ENCODE measurements around the gene GALK1.

GALK1 gene

DNA sequence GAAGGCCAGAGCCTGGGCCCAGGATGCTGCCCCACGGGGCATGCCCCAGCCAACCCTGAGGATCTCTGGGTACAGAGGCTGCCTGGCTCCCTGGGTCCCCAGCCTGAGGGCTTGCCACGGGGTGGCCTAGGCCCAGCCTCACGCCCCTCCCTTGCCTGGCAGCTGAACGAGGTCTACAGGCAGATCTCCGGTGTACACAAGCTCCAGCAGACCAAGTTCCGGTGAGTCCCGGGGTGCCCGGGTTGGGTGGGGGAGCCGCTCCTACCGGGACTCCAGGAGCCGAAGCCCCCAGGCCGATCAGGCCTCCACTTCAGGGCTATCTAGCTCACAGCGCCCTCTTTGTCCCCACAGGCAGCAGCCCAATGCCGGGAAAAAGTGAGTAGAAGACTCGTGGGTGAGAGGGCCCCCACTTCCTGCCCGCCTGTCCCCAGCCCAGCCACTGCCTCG, 24.3 kb downstream of the GALK1 start:
- Histone ChIP-seq H2AFZ (ENCODE audit: low read length) (no peak overlapping the region), H3K9me3 (replicated peaks in 1 of 2; ENCODE audit: control insufficient read depth in 2 of 2, insufficient read depth in 1 of 2, low read depth in 1 of 2, low read length in 2 of 2) (no peaks in the 10 kb centered on the region), H4K8ac (ENCODE audit: low read depth, low read length) (no peak overlapping the region), H3K9ac (ENCODE audit: low read depth, low read length, poor library complexity) (peak overlapping the region; percentile 21), H2BK120ac (ENCODE audit: low read depth, low read length) (no peak overlapping the region), H3K79me1 (ENCODE audit: low read depth, low read length) (peaks cover 4% of the 10 kb centered on the region), H3K4me1 (ENCODE audit: control insufficient read depth in 2 of 2, insufficient read depth in 1 of 2, low read depth in 1 of 2, low read length in 2 of 2) (peaks cover 0 to 5% of the 10 kb centered on the region in 2 donors), H3K27me3 (ENCODE audit: control insufficient read depth in 3 of 3, insufficient read depth in 3 of 3, low read depth in 1 of 3, low read length in 3 of 3) (peaks cover 0 to 11% (median 0%) of the 10 kb centered on the region in 3 experiments), H3K4me3 (ENCODE audit: low read length in 2 of 2) (no peak overlapping the region), H2BK12ac (ENCODE audit: low read length) (peak overlapping the region; percentile 73), H3K27ac (replicated peaks; ENCODE audit: low read length) (no peak overlapping the region), H4K91ac (ENCODE audit: low read depth, low read length, poor library complexity) (no peak overlapping the region), H3K4me2 (ENCODE audit: insufficient read depth, low read length, poor library complexity, severe bottlenecking) (no peak overlapping the region), H3K4ac (ENCODE audit: low read length) (no peak overlapping the region), H3K23ac (ENCODE audit: low read depth, low read length, poor library complexity) (no peak overlapping the region), H3K18ac (ENCODE audit: low read length) (peak overlapping the region; percentile 28), H2BK15ac (ENCODE audit: low read length) (no peak overlapping the region), H3K14ac (ENCODE audit: low read length) (peak overlapping the region; percentile 38), H2BK5ac (ENCODE audit: low read length) (no peak overlapping the region), H2AK5ac (ENCODE audit: low read depth, low read length) (peak overlapping the region; percentile 65), H3K36me3 (replicated peaks in 1 of 2; ENCODE audit: control insufficient read depth in 2 of 2, insufficient read depth in 2 of 2, low read length in 2 of 2) (no peaks in the 10 kb centered on the region)
- no peak for DNase-seq (ENCODE audit: low spot score)
- WGBS, 2 donors (ENCODE audit: extremely low coverage in 2 of 2, insufficient read length in 2 of 2, insufficient replicate concordance in 1 of 2): no CpG with 5 or more reads among the region's 17 CpGs

DNA sequence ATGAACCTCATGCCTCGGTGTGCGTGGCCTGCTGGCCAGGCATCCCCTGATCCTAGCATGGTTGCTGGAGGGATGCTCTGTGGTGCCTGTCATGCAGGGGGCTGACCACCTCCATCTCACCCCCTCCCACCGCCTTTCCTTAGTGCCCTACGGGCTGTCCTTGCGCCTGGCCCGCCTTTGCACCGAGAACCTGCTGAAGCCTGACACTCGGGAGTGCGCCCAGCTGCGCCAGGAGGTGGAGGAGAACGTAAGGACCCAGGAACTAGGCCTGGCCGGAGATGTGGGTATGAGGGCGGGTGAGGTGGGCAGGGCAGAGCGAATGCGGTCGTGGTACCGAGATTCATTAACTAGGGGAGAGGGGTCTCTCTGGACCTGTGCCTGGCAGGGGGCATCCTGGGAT, 24.8 kb downstream of the GALK1 start:
- H2BK15ac ChIP-seq (ENCODE audit: low read length): peak overlapping the region; percentile 92
- H3K4me1 ChIP-seq (ENCODE audit: control insufficient read depth in 2 of 2, insufficient read depth in 1 of 2, low read depth in 1 of 2, low read length in 2 of 2): peaks cover 0 to 5% of the 10 kb centered on the region in 2 donors
- H2BK120ac ChIP-seq (ENCODE audit: low read depth, low read length): no peak overlapping the region
- H3K27me3 ChIP-seq (ENCODE audit: control insufficient read depth in 3 of 3, insufficient read depth in 3 of 3, low read depth in 1 of 3, low read length in 3 of 3): peaks cover 0 to 11% (median 0%) of the 10 kb centered on the region in 3 experiments
- no peak overlapping the region for H2AFZ ChIP-seq (ENCODE audit: low read length)
- no peak overlapping the region for H4K91ac ChIP-seq (ENCODE audit: low read depth, low read length, poor library complexity)
- H3K4me3 ChIP-seq (ENCODE audit: low read length in 2 of 2): no peak overlapping the region
- no peak overlapping the region for H3K4me2 ChIP-seq (ENCODE audit: insufficient read depth, low read length, poor library complexity, severe bottlenecking)
- H4K8ac ChIP-seq (ENCODE audit: low read depth, low read length): no peak overlapping the region
- peak overlapping the region; percentile 94 for H2BK5ac ChIP-seq (ENCODE audit: low read length)
- H3K36me3 ChIP-seq (replicated peaks in 1 of 2; ENCODE audit: control insufficient read depth in 2 of 2, insufficient read depth in 2 of 2, low read length in 2 of 2): no peaks in the 10 kb centered on the region
- no peak overlapping the region for H3K27ac ChIP-seq (replicated peaks; ENCODE audit: low read length)
- no CpG with 5 or more reads among the region's 17 CpGs for WGBS, 2 donors (ENCODE audit: extremely low coverage in 2 of 2, insufficient read length in 2 of 2, insufficient replicate concordance in 1 of 2)
- no peak overlapping the region for H3K9ac ChIP-seq (ENCODE audit: low read depth, low read length, poor library complexity)
- no peaks in the 10 kb centered on the region for H3K9me3 ChIP-seq (replicated peaks in 1 of 2; ENCODE audit: control insufficient read depth in 2 of 2, insufficient read depth in 1 of 2, low read depth in 1 of 2, low read length in 2 of 2)
- DNase-seq (ENCODE audit: low spot score): no peak
- peaks cover 4% of the 10 kb centered on the region for H3K79me1 ChIP-seq (ENCODE audit: low read depth, low read length)
- H2BK12ac ChIP-seq (ENCODE audit: low read length): peak overlapping the region; percentile 90
- peak overlapping the region; percentile 80 for H3K23ac ChIP-seq (ENCODE audit: low read depth, low read length, poor library complexity)
- H3K4ac ChIP-seq (ENCODE audit: low read length): no peak overlapping the region
- H3K14ac ChIP-seq (ENCODE audit: low read length): peak overlapping the region; percentile 38
- H3K18ac ChIP-seq (ENCODE audit: low read length): peak overlapping the region; percentile 64
- peak overlapping the region; percentile 81 for H2AK5ac ChIP-seq (ENCODE audit: low read depth, low read length)

DNA sequence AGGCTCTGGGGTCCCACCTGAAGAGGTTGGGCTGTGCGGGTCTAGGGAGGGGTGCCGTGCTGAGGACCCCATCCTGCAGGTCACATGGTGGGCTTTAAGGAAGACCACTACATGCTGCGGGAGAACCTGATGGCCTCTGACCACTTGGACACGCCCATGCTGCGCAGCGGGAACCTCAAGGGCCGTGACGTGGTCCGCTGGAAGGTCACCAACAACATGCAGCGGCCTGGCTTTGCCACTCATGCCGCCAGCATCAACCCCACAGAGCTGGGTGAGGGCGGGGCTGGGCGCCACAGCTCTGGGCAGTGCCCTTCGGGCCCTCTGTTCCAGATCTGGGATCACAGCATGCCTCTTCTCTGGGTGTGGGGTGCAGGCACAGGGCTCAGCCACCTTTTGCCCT, 25.2 kb downstream of the GALK1 start:
- Histone ChIP-seq H2BK12ac (ENCODE audit: low read length) (peak overlapping the region; percentile 90), H3K18ac (ENCODE audit: low read length) (peak overlapping the region; percentile 64), H3K27me3 (ENCODE audit: control insufficient read depth in 3 of 3, insufficient read depth in 3 of 3, low read depth in 1 of 3, low read length in 3 of 3) (peaks cover 0 to 11% (median 0%) of the 10 kb centered on the region in 3 experiments), H3K4ac (ENCODE audit: low read length) (peak overlapping the region; percentile 53), H2AK5ac (ENCODE audit: low read depth, low read length) (peak overlapping the region; percentile 81), H2BK15ac (ENCODE audit: low read length) (peak overlapping the region; percentile 92), H3K79me1 (ENCODE audit: low read depth, low read length) (peaks cover 4% of the 10 kb centered on the region), H2BK120ac (ENCODE audit: low read depth, low read length) (no peak overlapping the region), H3K9ac (ENCODE audit: low read depth, low read length, poor library complexity) (no peak overlapping the region), H3K4me2 (ENCODE audit: insufficient read depth, low read length, poor library complexity, severe bottlenecking) (no peak overlapping the region), H2AFZ (ENCODE audit: low read length) (no peak overlapping the region), H3K23ac (ENCODE audit: low read depth, low read length, poor library complexity) (peak overlapping the region; percentile 80), H3K4me1 (ENCODE audit: control insufficient read depth in 2 of 2, insufficient read depth in 1 of 2, low read depth in 1 of 2, low read length in 2 of 2) (peaks cover 0 to 5% of the 10 kb centered on the region in 2 donors), H3K27ac (replicated peaks; ENCODE audit: low read length) (no peak overlapping the region), H3K9me3 (replicated peaks in 1 of 2; ENCODE audit: control insufficient read depth in 2 of 2, insufficient read depth in 1 of 2, low read depth in 1 of 2, low read length in 2 of 2) (no peaks in the 10 kb centered on the region), H4K91ac (ENCODE audit: low read depth, low read length, poor library complexity) (no peak overlapping the region), H2BK5ac (ENCODE audit: low read length) (peak overlapping the region; percentile 94), H4K8ac (ENCODE audit: low read depth, low read length) (no peak overlapping the region), H3K14ac (ENCODE audit: low read length) (peak overlapping the region; percentile 71), H3K36me3 (replicated peaks in 1 of 2; ENCODE audit: control insufficient read depth in 2 of 2, insufficient read depth in 2 of 2, low read length in 2 of 2) (no peaks in the 10 kb centered on the region), H3K4me3 (ENCODE audit: low read length in 2 of 2) (no peak overlapping the region)
- no peak for DNase-seq (ENCODE audit: low spot score)
- WGBS, 2 donors (ENCODE audit: extremely low coverage in 2 of 2, insufficient read length in 2 of 2, insufficient replicate concordance in 1 of 2): no CpG with 5 or more reads among the region's 14 CpGs

DNA sequence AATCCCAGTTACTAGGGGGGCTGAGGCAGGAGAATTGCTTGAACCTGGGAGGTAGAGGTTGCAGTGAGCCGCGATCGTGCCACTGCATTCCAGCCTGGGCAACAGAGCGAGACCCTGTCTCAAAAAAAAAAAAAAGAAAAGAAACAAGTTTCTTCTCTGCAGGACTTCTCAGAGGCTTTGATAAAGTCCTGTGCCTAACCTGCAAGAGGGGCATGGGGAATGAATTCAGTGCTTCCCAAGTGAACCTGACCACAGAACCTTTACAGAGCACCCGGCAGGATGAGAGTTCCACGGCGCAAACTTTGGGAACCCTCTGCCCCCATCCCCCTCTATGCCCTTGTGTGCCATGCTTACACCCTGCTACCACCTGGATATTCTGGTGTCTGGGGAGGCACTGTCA, 25.8 kb downstream of the GALK1 start:
- Histone ChIP-seq H3K18ac (ENCODE audit: low read length) (peak overlapping the region; percentile 64), H3K4ac (ENCODE audit: low read length) (no peak overlapping the region), H3K9ac (ENCODE audit: low read depth, low read length, poor library complexity) (no peak overlapping the region), H3K36me3 (replicated peaks in 1 of 2; ENCODE audit: control insufficient read depth in 2 of 2, insufficient read depth in 2 of 2, low read length in 2 of 2) (no peaks in the 10 kb centered on the region), H3K79me1 (ENCODE audit: low read depth, low read length) (peaks cover 4% of the 10 kb centered on the region), H3K27me3 (ENCODE audit: control insufficient read depth in 3 of 3, insufficient read depth in 3 of 3, low read depth in 1 of 3, low read length in 3 of 3) (peaks cover 0 to 11% (median 0%) of the 10 kb centered on the region in 3 experiments), H2BK15ac (ENCODE audit: low read length) (peak overlapping the region; percentile 92), H3K14ac (ENCODE audit: low read length) (peak overlapping the region; percentile 71), H3K23ac (ENCODE audit: low read depth, low read length, poor library complexity) (peak overlapping the region; percentile 80), H2AK5ac (ENCODE audit: low read depth, low read length) (peak overlapping the region; percentile 81), H2BK12ac (ENCODE audit: low read length) (no peak overlapping the region), H2BK5ac (ENCODE audit: low read length) (peak overlapping the region; percentile 94), H3K4me3 (ENCODE audit: low read length in 2 of 2) (peak overlapping the region in 1 of 2 donors; percentile 6), H2AFZ (ENCODE audit: low read length) (no peak overlapping the region), H2BK120ac (ENCODE audit: low read depth, low read length) (no peak overlapping the region), H4K91ac (ENCODE audit: low read depth, low read length, poor library complexity) (no peak overlapping the region), H3K4me2 (ENCODE audit: insufficient read depth, low read length, poor library complexity, severe bottlenecking) (no peak overlapping the region), H3K9me3 (replicated peaks in 1 of 2; ENCODE audit: control insufficient read depth in 2 of 2, insufficient read depth in 1 of 2, low read depth in 1 of 2, low read length in 2 of 2) (no peaks in the 10 kb centered on the region), H3K27ac (replicated peaks; ENCODE audit: low read length) (no peak overlapping the region), H4K8ac (ENCODE audit: low read depth, low read length) (no peak overlapping the region), H3K4me1 (ENCODE audit: control insufficient read depth in 2 of 2, insufficient read depth in 1 of 2, low read depth in 1 of 2, low read length in 2 of 2) (peaks cover 0 to 10% of the 10 kb centered on the region in 2 donors)
- no peak for DNase-seq (ENCODE audit: low spot score)
- WGBS, 2 donors (ENCODE audit: extremely low coverage in 2 of 2, insufficient read length in 2 of 2, insufficient replicate concordance in 1 of 2): no CpG with 5 or more reads among the region's 7 CpGs
